HG02938 (cell line): ENCODE measurements around the gene MRO.
"Not testable (repeated sequence)": the region's sequence is repeated elsewhere in the genome, so short reads cannot be mapped to it uniquely, and the experiment has no call there.

Experiments used
- ATAC-seq: cut with Tn5 transposase; IDR thresholded peaks from one replicate; pipeline ENCODE4 v1.9.1; 2021; ENCODE audit warnings: mild to moderate bottlenecking, moderate library complexity; ENCODE audit not compliant: unreplicated experiment

The MRO gene

GRCh38 chr18:50793641-50794565 is 25.9 kb downstream of the MRO start:
- no peak for ATAC-seq

- no peak for ATAC-seq
These were observed 26.9 kb downstream of the MRO start for GRCh38 chr18:50792885-50793284.

GRCh38 chr18:50791599-50792438 is 28.0 kb downstream of the MRO start:
- ATAC-seq, result no peak

- no peak for ATAC-seq
These were observed 28.9 kb downstream of the MRO start for GRCh38 chr18:50790948-50791347.

- no peak for ATAC-seq
These were observed 29.6 kb downstream of the MRO start for GRCh38 chr18:50790241-50790640.

GRCh38 chr18:50788284-50788683 is 31.5 kb downstream of the MRO start:
- ATAC-seq, result no peak

GRCh38 chr18:50786864-50787263 is 33.0 kb downstream of the MRO start:
- ATAC-seq, result no peak

GRCh38 chr18:50783553-50783952 is 36.3 kb downstream of the MRO start:
- no peak for ATAC-seq

- not testable (repeated sequence) for ATAC-seq
These were observed 40.8 kb downstream of the MRO start for GRCh38 chr18:50779021-50779420.

GRCh38 chr18:50776383-50776782 is 43.4 kb downstream of the MRO start:
- no peak for ATAC-seq

- ATAC-seq, result no peak
These were observed 44.1 kb downstream of the MRO start for GRCh38 chr18:50775726-50776125.

- no peak for ATAC-seq
These were observed 44.6 kb downstream of the MRO start for GRCh38 chr18:50775207-50775606.

GRCh38 chr18:50769463-50769862 is 50.4 kb downstream of the MRO start:
- ATAC-seq, result no peak

- ATAC-seq, result no peak
These were observed 62.5 kb downstream of the MRO start for GRCh38 chr18:50757358-50757757.

GRCh38 chr18:50754297-50754696 is 65.5 kb downstream of the MRO start:
- no peak for ATAC-seq

GRCh38 chr18:50753311-50753710 is 66.5 kb downstream of the MRO start:
- ATAC-seq, result no peak

GRCh38 chr18:50751947-50752346 is 67.9 kb downstream of the MRO start:
- ATAC-seq, result no peak

- no peak for ATAC-seq
These were observed 68.3 kb downstream of the MRO start for GRCh38 chr18:50751490-50751889.

GRCh38 chr18:50750546-50750945 is 69.3 kb downstream of the MRO start:
- ATAC-seq, result no peak

- no peak for ATAC-seq
These were observed 69.9 kb downstream of the MRO start for GRCh38 chr18:50749945-50750344.

- ATAC-seq, result no peak
These were observed 70.4 kb downstream of the MRO start for GRCh38 chr18:50749421-50749820.
